GM18868 (cell line): ENCODE measurements around the gene KCP.

ENCODE experiments used
- ATAC-seq: cut with Tn5 transposase; IDR thresholded peaks from one replicate; pipeline ENCODE4 v1.9.1; 2021; ENCODE audit warnings: mild to moderate bottlenecking, moderate library complexity; ENCODE audit not compliant: unreplicated experiment

Gene KCP

DNA sequence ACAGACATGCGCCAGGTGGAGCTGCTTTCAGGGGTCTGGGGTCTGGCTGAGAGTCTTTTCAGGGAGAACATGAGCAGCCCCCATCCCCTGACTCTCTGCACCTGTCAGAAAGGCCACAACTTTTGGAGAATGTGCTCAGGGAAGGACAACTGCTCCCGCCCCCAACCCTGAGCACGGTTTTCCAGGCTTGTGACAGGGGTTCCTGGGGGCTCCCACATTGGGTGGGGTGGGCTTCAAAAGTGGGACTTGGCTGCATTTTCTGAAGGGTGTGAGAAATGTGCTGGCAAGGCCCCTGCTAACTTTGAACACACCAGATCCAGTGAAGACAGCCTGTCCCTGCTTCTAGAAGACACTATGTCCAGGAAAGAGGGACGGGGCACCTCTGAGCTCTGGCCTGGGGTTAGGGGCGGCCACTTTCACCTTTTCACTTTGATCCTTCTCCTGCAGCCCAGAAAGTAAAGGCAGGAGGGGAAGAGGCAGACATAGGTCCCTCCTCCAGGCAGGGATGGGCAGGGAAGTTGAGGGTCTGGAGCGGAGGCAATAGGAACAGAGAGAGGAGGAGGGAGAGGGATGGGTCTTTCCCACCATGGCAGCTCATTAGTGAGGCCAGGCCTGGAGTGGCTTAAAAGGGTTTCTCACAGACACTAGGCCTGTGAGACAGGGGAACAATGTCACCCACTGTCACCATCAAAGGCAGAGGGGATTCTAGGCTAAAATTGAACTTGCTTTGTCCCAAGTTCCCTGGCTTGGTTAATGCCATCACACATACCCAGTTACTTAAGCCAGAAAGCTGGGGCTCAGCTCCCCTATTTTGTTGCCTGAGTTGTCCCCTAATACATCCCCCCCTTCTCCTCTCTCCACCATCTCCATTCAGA, 1.5 kb downstream of the KCP start:
- ATAC-seq, result no peak

DNA sequence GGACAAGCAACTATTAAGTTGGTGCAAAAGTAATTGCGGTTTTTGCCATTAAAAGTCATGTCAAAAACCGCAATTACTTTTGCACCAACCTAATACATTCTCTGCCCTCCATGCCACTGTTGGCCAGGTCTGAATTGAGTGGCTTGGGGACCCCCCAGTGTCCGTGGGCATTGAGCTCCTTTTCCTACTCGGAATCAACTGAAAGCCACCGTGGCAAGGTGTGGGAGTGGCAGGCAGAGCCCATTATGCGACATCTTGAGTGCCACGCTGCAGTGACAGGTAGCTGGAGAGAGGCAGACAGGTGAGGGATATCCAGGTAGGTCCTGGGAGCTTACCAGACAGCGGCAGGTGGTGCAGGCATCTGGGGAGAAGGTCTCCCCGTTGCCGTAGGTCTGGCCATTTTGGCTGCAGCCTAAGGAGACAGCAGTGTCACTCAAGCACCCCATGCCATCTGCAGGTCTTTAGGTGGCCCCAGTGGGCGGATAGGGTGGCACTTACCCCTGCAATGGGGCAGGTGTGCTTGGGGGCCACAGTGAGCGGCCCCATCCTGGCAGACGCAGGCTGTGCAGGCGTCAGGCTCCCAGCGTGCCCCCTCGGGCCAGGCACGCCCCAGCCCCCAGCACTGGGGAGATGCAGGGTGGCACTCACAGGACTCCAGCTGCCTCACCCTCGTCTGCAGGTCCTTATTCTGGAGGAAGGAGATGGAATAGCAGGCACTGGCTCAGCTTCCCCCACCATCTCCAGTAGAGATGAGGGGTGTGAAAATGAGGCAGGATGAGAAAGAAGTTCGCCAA, 3.5 kb downstream of the KCP start:
- ATAC-seq, result no peak

DNA sequence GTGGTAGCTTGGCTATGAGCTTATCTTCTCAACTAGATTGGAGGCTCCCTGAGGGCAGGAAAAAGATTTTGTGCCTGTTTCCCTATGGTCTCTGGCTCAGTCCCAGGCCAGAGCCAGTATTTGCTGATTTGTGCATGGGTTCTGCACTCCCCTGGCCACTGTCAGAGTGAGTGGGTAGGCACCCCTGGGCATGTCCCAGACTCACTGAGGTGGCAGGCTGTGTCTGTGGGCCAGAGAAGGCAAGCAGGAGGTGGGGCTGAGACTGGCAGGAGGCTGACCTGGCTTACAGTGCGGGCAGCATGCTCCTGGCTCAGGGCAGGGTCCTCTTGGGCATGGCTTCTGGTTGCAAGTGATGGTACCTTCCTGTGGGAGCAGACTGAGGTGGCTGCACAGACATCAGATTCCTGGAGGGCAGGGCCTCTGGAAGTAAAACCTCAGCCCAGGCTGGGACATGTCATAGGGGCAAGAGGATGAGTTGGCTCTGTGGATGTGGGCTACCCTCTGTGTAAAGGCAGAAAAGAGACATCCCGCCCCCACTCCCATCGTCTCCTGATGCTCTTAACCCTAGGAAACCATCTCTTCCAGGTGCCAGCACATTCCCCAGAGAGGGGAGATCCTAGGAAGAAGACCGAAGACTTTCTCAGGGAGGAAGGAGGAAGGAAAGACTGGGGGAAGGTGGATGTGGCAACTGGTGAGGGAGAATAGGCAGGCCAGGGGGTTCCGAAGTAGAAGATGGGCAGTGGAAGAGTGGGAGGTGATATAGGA, 4.3 kb downstream of the KCP start:
- ATAC-seq, result no peak

DNA sequence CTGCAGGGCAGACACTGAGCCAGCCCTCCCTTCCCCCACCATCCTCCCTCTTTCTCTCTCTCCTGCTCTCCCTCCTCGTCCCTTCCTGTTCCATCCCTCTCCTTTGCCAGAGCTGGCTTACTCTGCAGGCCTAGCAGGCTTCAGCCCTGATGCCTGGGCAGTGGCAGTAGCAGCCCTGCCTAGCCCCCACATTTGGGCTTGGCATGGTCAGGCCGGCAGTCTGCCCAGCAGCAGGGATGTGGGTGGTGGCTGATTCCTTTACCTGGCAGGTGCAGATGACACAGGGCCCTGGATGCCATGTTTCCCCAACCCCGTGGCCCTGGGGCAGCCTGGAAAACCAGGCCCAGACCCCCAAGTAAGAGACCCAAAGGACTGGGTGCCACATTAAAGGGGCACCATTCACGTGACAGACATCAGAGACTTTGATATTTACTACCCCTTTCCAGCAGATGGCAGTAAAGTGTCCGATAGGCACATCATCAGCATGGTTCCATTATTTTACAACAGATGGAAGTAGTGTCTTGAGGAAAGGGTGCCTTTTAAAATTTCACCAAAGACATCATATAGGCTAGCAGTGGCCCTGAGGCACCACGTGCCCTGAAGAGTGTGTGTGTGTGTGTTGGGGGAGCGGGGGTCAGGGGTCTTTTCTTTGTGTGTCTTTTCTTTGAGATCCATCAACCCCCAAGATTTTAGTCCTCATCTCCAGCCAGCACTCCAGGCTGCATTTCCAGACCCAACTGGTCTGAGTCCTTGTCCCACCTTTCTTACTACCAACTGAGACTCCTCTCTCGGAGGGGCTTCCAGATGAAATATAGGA, 5.9 kb downstream of the KCP start:
- peak; percentile 65 for ATAC-seq

DNA sequence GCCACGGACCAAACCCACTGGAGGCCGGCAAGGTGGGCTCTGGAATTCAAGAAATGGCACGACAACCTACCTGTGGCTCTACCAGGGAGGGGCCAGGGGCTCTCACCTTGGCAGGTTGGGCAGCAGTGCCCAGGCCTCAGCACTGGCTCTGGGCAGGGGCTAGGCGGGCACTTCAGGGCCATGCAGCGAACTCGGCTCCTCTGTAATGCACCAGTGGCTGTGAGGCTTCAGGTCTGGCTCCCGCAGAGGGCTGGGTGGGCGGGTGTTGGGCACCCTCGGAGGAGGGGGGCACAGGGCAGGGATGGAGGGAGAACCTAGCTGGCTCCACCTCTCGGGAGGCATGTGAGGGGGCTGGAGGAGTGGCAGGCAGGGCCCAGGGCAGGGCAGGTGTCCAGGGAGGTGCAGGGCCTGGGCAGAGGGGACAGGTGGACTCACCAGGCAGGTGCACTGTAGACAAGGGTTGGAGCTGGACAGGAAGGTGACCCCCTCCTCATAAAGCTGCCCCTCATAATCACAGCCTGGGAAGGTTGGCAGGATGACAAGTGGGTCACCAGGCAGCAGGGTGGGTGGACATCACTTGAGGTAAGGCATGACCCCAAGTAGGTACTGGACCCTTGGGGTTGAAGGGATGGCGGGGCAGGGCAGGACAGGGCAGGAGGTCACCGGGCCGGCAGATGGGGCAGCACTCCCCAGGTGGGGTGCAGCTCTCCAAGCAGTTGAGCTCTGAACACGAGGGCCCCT, 6.7 kb downstream of the KCP start:
- ATAC-seq, result no peak

DNA sequence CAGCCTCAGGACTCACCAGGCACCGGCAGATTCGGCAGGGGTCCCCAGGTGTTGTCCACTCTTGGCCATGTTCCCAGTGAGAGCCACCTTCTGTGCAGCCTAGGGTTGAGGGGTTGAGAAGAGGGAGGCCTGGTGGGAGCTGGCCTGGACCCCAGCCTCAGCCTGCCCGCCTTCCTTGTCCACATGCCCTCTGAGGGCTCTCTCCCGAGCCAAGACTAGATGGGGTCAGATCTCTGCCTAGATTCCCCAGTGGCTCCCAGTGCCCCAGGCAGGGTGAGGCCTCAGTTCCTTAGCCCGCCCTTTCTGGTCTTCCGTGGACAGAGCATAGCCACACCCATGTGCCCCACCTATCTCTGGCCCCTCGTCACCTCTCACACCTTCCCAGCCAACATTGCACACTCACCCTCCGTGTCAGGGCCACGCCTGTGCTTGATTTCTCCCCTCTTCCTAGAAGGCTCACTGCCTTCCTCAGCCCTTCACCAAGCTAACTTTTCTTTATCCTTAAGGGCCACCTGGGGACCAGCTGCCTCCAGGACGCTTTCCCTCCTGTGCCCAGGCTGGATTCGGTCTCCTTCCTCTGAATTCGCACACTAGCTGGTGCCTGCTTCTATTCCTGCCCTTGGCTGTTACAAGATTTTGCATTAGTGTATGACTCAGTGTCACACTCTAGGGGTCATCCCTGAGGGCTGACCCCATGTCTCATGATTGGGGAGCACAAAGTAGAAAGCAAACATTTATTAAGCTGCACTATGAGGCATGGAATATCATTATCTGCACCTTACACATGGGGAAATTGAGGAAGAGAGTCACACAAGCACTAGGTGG, 7.5 kb downstream of the KCP start:
- no peak for ATAC-seq

DNA sequence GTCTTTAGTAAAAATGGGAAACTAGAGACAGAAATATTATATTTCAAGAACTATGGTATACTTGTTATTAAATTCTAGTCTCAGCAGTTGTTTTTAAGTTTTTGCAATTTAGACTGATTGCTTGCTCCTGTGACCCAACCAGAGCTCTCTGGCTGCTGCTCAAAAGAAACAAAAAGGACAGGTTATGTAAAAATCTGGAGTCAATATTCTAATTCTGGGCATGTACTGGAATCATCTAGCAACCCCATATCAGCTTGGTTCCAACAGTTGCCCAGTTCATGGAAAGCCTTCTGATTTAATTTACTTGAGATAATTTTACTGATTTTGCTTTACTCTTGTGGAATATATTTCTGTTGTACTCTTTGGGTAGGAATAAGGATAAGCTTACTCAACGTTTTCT, 10.3 kb downstream of the KCP start:
- ATAC-seq, result no peak

DNA sequence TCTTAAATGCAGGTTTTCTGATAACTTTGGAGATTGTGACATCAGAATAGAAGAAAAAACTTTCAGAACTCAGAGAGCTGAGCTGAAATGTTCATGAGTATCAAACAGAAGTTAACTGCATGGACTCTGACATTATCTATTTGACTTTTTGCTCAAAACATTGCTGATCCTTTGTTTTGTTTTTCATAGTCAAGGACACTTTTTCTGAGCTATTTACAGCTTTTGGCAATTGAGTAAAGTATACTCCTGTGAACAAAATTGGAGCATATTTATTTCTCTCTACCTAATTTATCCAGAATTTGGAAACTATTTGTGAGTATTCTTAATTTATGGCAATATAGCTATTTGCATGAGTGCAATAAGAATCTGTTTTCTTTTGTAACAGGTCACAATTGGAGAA, 11.1 kb downstream of the KCP start:
- no peak for ATAC-seq

DNA sequence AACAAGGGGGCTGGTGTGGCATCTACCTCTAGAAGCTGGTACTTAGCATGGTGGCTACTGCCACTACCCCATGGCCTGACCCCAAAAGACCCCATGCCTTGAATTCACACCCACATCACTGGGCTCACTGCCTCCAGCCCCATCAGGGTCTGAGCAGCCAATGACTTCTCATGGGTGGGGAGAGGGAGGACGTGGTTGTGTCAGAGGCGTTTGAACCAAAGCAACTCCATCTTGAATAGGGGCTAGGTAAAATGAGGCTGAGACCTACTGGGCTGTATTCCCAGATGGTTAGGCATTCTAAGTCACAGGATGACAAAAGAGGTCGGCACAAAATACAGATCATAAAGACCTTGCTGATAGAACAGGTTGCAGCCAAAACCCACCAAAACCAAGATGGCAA, 15.2 kb downstream of the KCP start:
- ATAC-seq, result no peak

DNA sequence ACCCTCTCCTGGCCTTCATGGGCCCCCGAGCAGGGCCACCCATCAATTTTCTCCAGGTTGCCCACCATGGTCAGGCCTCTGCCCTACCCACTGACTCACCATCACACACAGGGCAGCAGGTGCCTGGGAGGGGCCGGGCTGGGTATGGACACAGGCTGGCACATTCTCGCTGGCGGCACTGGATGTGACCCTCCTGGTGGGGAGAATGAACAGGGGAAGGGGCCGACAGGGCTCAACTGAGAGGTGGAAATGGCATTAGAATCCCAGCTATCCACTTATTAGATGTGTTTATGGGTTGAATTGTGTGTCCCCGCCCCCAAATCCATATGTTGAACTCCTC, 16.4 kb downstream of the KCP start:
- no peak for ATAC-seq

DNA sequence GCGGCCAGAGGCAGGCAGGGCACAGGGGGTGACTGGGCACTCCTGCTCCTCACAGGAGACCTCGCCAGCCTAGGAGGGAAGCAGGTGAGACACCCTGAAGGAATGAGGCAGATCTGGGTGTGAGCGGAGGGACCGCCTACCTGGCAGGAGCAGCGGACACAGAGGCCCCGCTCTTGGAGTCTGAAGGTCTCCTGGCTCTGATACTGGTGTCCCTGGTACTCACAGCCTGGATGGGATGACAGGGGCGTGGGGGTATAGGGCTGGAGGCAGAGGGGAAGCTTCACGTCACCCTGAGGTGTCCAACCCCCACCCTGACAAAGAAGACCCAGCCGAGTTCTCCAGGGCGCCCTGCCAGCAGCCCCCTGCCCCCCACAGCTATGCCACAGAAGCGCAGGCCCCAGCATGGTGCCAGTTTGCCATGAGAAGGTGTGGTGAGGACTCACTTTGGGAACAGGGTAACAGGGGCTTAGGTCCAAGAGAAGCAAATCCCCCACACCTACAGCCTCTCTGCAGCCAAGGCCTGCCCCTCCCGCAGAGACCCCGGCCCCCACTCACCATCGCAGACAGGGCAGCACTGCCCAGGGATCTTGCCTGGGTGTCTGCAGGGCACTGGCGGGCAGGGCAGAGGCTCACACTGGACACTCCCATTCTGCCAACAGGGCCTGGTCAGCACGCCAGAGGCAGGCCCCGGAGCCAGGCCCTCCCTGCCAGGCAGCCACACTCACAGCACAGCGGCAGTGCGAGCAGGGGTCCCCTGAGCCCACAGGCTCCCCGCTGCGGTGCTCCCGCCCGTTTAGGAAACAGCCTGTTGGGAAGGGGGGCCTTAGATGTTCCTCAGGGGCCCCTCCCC, 17.0 kb downstream of the KCP start:
- no peak for ATAC-seq

DNA sequence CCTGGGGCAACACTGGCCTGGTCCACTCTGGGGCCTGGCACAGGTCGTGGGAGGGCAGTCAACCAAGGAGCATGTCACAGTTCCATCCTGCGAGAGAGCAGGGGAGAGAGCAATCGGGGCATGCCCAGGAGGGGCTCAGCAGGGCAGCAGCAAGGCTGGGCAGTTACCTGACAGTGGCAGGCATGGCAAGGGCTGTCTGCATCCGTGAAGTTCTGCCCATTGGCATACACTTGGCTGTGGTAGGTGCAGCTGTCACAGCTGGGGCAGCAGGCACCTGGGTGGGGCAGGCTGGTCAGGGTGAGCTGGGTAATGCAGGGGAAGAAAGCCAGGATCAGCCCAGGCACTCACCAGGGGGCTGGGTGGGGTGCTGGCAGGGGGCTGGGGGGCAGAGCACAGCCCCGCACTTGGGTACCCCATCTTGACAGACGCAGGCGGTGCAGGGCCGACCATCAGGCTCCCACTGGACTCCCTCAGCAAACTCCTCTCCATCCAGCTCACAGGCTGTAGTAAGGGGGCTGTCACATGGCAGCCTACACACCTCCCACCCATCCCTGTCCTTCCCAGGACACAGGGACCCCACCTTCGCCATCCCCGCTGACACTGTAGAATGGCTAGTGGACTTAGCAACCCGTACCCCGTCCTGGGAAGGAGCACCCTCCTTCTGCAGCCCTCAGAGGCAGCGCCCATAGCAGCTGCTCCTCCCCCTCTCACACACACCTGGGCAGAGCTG, 17.8 kb downstream of the KCP start:
- ATAC-seq, result no peak

DNA sequence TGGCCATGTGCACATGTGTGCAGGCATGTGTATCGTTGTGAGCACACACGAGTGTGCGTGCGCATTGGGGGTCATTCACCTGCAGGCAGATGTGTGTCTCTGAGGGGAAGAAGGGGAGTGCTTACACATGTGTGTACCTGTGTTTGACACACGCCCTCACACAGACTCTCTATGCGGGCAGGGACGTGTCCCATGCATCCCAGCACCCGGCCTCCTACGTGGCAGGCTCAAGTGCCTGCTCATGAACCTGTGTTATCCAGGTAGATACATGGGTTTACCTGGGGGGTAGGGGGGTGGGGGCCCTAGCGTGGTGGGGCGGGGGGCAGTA, 18.6 kb downstream of the KCP start:
- no peak for ATAC-seq

DNA sequence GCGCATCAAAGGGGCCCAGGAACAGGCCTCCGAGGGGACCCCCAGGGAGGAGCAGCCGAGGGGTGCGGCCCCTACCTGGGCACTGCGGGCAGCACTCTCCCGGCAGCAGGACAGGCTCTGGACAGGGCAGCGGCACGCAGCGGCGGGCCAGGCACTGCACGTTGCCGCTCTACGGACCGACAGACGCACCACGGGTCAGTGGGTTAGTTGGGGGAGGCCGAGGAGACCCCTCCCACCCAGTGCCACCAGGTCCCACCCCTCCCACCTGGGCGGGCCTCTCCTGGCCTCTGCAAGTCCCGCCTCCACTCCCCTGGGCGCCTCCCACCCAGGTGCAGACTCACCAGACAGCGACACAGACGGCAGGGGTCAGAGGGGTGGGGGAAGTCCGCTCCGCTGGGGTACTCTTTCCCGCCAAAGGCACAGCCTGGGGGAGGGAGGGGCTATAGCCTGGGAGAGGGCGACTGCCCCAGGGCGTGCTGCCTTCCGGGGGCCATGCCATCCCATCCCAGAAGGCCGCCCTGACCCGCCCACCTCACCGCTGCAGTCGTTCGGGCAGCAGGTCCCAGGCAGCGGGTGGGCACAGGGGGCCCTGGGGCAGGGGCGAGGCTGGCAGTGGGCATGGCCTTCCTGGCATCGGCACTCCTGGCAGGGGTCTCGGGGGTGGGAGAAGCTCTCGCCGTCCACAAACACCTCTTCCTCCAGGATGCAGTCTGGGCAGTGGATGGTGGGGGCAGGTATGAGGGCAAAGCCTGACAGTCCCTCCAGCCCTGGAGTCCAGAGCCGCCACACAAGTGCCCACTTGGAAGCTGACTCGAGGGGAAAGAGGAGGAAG, 19.2 kb downstream of the KCP start:
- no peak for ATAC-seq

DNA sequence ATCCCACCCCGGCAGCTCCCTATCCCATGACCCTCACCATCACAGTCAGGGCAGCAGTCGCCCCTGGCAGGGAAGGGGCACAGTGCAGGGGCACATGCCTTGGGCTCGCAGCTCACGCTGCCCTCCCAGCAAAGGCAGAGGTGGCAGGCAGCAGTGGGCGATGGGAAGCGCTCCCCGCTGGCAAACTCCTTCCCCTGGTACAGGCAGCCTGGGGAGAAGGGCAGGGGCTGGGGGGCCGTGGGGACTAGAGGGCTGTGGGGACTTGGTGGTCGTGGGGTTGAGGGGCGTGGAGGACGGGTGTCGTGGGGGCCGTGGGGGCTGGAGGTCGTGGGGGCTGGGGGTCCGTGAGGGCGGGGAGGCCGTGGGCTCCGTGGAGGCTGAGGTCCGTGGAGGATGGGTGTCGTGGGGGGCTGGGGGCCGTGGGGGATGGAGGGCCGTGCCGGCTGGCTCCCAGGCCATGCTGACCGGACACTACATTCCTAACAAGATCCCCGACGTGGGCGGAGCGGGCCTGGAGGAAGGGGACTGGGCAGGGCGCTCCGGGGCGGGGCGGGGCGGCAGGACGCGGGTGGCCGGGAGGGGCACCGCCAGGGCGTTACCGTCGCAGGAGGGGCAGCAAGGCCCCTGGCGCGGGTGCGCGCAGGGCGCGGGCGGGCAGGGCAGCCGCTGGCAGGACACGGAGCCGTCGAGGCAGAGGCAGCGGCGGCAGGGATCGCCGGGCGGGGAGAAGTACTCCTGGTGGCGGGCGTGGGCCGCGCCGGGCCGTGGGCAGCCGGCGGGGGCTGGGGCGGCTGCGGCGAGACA, 20.0 kb downstream of the KCP start:
- ATAC-seq, result no peak

DNA sequence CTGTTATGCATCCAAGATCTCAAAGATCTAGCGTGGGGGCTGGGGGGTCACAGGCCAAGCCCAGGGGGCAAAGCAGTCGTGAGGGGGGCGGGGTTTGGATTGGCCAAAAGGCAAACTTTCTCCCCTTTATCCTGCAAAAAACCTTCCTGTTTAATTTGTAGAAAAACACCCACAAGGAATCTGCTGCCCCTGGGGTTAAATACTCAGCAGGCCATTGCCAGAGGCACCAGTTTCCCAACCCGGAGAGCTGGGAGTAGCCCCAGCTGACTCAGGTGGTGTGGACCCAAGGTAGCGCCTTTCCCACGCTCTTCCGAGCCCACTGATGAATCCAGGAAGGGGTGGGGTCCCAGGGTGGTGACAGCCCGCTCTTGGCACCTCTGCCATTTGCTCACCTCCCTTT, 21.4 kb downstream of the KCP start:
- no peak for ATAC-seq
